ENCODE data around the gene MTARC1. TPM values are rescaled to one million over a fixed set of nuclear protein-coding genes. Genes with fewer than 3 reads are reported as not detected.

Gene MTARC1
- total RNA-seq, 1 donor from 2014 or later: 28.3 TPM

DNA sequence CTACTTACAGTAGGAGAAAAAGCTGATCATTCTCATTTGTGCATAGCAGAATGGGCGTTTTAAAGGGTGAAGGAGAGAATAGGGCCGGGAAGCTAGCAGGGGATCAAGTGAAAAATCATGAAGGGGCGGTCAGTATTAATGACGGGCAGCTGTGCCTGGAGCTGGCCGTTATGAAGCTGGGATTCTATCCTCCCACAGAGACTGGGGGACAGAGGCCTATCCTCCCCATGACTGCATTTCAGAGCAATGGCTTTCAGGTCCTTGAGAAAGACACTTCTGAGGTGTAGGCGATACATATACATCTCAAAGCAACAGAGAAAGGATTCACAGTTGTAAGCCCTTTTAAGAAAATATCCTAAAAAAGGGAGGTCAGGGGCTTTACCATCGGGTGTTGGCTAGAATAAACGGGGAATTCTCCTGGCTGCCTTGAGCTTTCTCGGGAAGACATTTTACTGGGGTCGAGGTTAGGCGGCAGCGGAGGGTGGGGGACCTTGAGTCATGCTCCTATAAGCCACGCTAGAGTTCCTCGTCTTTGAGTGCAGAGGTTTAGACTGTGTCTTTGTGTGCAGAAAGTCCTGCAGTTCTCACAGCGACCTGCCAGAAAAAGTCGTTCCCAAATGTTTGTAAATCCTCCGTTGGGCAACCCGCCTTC is 39.1 kb upstream of the MTARC1 start:
- Mint-ChIP-seq H3K4me1 (peaks cover 20% of the 10 kb centered on the region), H3K4me3 (peak overlapping the region; percentile 97), H3K9me3 (no peaks in the 10 kb centered on the region), H3K27ac (ENCODE audit: unreplicated experiment) (peak overlapping the region; percentile 85), H3K27me3 (ENCODE audit: low read depth) (peaks cover 41% of the 10 kb centered on the region), H3K36me3 (ENCODE audit: low read depth) (no peaks in the 10 kb centered on the region)
- DNase-seq (ENCODE audit: low read depth, low spot score): no peak
- peak; percentile 32 for TF ChIP-seq CTCF (conservative IDR thresholded peaks at IDR 0.05)

DNA sequence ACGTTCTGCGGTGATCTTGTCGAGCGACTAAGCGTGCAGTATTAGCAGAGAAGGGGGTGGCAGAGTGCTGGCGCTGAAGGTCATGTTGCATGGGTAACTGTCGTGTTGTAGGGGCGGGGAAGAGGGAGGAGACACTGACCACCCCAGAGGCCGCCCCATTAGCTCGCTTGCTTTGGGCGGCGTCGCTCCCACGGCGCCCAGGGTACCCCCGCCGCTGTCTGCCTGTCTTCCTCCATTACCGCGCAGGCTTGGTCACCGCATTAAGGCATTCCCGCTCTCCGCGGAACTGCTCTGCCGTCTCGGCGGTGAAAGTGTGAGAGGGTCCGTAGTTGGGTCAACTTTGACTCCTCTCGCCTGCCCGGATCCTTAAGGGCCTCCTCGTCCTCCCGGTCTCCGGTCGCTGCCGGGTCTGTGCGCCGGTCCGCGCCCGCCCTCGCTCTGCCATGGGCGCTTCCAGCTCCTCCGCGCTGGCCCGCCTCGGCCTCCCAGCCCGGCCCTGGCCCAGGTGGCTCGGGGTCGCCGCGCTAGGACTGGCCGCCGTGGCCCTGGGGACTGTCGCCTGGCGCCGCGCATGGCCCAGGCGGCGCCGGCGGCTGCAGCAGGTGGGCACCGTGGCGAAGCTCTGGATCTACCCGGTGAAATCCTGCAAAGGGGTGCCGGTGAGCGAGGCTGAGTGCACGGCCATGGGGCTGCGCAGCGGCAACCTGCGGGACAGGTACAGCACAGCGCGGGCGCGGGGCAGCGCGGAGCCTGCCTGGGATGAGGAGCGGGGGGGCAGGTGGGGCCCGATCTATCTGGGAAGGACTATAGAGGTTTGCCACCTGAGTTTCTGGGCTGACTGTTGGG is 38.4 kb upstream of the MTARC1 start, which contains the start of gene MTARC2:
TSS of gene MTARC2 (plus strand) at position 234 of the 846 bp plus-strand sequence. CDS start at position 444, 210 bp downstream.
- H3K36me3 Mint-ChIP-seq (ENCODE audit: low read depth): no peaks in the 10 kb centered on the region
- H3K4me3 Mint-ChIP-seq: peak within 1 kb of the TSS; percentile 97
- peaks cover 40% of the 10 kb centered on the region for H3K27me3 Mint-ChIP-seq (ENCODE audit: low read depth)
- DNase-seq (ENCODE audit: low read depth, low spot score): peak; percentile 57
- no peak for TF ChIP-seq CTCF (conservative IDR thresholded peaks at IDR 0.05)
- H3K4me1 Mint-ChIP-seq: peaks cover 20% of the 10 kb centered on the region
- H3K27ac Mint-ChIP-seq (ENCODE audit: unreplicated experiment): peak within 1 kb of the TSS; percentile 85
- H3K9me3 Mint-ChIP-seq: no peaks in the 10 kb centered on the region

GRCh38 chr1:220748936-220749335 is 37.8 kb upstream of the MTARC1 start:
- no peak for TF ChIP-seq CTCF (conservative IDR thresholded peaks at IDR 0.05)
- Mint-ChIP-seq H3K27ac (ENCODE audit: unreplicated experiment) (no peak overlapping the region), H3K36me3 (ENCODE audit: low read depth) (no peaks in the 10 kb centered on the region), H3K27me3 (ENCODE audit: low read depth) (peaks cover 39% of the 10 kb centered on the region), H3K4me1 (peaks cover 20% of the 10 kb centered on the region), H3K4me3 (peak overlapping the region; percentile 97), H3K9me3 (no peaks in the 10 kb centered on the region)
- DNase-seq (ENCODE audit: low read depth, low spot score): no peak

- no peaks in the 10 kb centered on the region for H3K36me3 Mint-ChIP-seq (ENCODE audit: low read depth)
- no peak for TF ChIP-seq CTCF (conservative IDR thresholded peaks at IDR 0.05)
- H3K4me1 Mint-ChIP-seq: peaks cover 20% of the 10 kb centered on the region
- peaks cover 39% of the 10 kb centered on the region for H3K27me3 Mint-ChIP-seq (ENCODE audit: low read depth)
- no peak overlapping the region for H3K4me3 Mint-ChIP-seq
- no peak for DNase-seq (ENCODE audit: low read depth, low spot score)
- H3K27ac Mint-ChIP-seq (ENCODE audit: unreplicated experiment): no peak overlapping the region
- no peaks in the 10 kb centered on the region for H3K9me3 Mint-ChIP-seq
Observed at GRCh38 chr1:220750131-220750515, 36.6 kb upstream of the MTARC1 start.

DNA sequence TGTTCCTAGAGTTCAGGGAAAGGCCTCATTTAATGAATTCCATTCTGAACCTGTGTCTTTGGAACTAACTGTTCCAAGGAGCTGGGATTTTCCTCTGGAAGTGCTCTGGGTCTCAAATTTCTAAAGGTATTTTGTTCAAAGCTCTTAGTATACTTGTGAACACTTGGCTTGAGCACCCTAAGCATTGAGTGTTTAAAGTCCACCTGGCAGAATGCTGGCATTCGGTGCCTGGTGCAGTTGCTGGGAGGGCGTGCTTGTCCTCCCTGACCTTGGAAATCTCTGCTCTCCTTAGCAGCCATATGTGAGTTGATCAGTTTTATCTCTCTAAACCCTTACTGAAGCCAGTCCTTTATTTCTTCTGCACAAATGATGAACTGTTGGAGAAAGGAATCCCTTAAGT is 35.6 kb upstream of the MTARC1 start:
- Mint-ChIP-seq H3K9me3 (no peaks in the 10 kb centered on the region), H3K4me1 (peaks cover 20% of the 10 kb centered on the region), H3K36me3 (ENCODE audit: low read depth) (no peaks in the 10 kb centered on the region), H3K4me3 (peak overlapping the region; percentile 26), H3K27ac (ENCODE audit: unreplicated experiment) (no peak overlapping the region), H3K27me3 (ENCODE audit: low read depth) (peaks cover 37% of the 10 kb centered on the region)
- DNase-seq (ENCODE audit: low read depth, low spot score): no peak
- no peak for TF ChIP-seq CTCF (conservative IDR thresholded peaks at IDR 0.05)

Data from neural crest cell (in vitro differentiated cells).